SK-N-SH treated with all-trans-retinoic acid at 6 μM for 48 hours (cell line): ENCODE data around the gene C11orf86.

Experiments
- ATAC-seq: fragments of 200-7000 bp; cut with Tn5 transposase; 3 replicates; pipeline ENCODE4 v1.9.1; 2020; ENCODE audit warnings: mild to moderate bottlenecking, moderate library complexity
- ARNTL ChIP-seq: fragments of 450-650 bp; formaldehyde crosslinking; IDR thresholded peaks from 2 replicates; pipeline ENCODE4 v1.5.0; 2020; ENCODE audit warnings: low read depth, mild to moderate bottlenecking, moderate library complexity, borderline replicate concordance
- BACH2 ChIP-seq: fragments of 250-450 bp; sonication (Bioruptor Pico); IDR thresholded peaks from 2 replicates; pipeline ENCODE4 v1.9.0; 2021; ENCODE audit warnings: mild to moderate bottlenecking, borderline replicate concordance
- CREB5 ChIP-seq: fragments of 250-450 bp; sonication (Bioruptor Pico); IDR thresholded peaks from 2 replicates; pipeline ENCODE4 v1.5.1; 2020; ENCODE audit warnings: low read depth, mild to moderate bottlenecking, moderate library complexity
- CSDC2 ChIP-seq: fragments of 250-450 bp; sonication (Bioruptor Pico); IDR thresholded peaks from 2 replicates; pipeline ENCODE4 v1.5.0; 2020; ENCODE audit warnings: mild to moderate bottlenecking, moderate library complexity
- CSRNP3 ChIP-seq: fragments of 250-450 bp; sonication (Bioruptor Pico); IDR thresholded peaks from 2 replicates; pipeline ENCODE4 v1.5.1; 2021; ENCODE audit warnings: mild to moderate bottlenecking, moderate library complexity
- ESRRG ChIP-seq: fragments of 250-450 bp; sonication (Bioruptor Pico); IDR thresholded peaks from 2 replicates; pipeline ENCODE4 v1.6.1; 2021; ENCODE audit warnings: mild to moderate bottlenecking
- GLIS3 ChIP-seq: fragments of 250-450 bp; sonication (Bioruptor Pico); IDR thresholded peaks from 2 replicates; pipeline ENCODE4 v1.5.0; 2020; ENCODE audit warnings: mild to moderate bottlenecking, moderate library complexity
- ISL1 ChIP-seq: fragments of 250-450 bp; sonication (Bioruptor Pico); IDR thresholded peaks from 2 replicates; pipeline ENCODE4 v2.1.2; 2022; ENCODE audit warnings: mild to moderate bottlenecking, moderate library complexity
- OSR1 ChIP-seq: fragments of 250-450 bp; sonication (Bioruptor Pico); IDR thresholded peaks from 2 replicates; pipeline ENCODE4 v1.8.0; 2022; ENCODE audit warnings: moderate library complexity, mild to moderate bottlenecking, inconsistent platforms
- PATZ1 ChIP-seq: fragments of 250-450 bp; sonication (Bioruptor Pico); IDR thresholded peaks from 2 replicates; pipeline ENCODE4 v1.8.0; 2020; ENCODE audit warnings: mild to moderate bottlenecking, moderate library complexity, borderline replicate concordance
- POU6F1 ChIP-seq: fragments of 250-450 bp; sonication (Bioruptor Pico); IDR thresholded peaks from 2 replicates; pipeline ENCODE4 v1.8.0; 2021; ENCODE audit warnings: low read depth, mild to moderate bottlenecking, moderate library complexity, borderline replicate concordance
- PPARA ChIP-seq: fragments of 250-450 bp; sonication (Bioruptor Pico); IDR thresholded peaks from 2 replicates; pipeline ENCODE4 v1.5.0; 2020; ENCODE audit warnings: mild to moderate bottlenecking, borderline replicate concordance
- RARB ChIP-seq: fragments of 250-450 bp; sonication (Bioruptor Pico); IDR thresholded peaks from 2 replicates; pipeline ENCODE4 v1.8.0; 2021; ENCODE audit warnings: mild to moderate bottlenecking, moderate library complexity
- TCF4 ChIP-seq: fragments of 250-450 bp; sonication (Bioruptor Pico); IDR thresholded peaks from 2 replicates; pipeline ENCODE4 v1.8.0; 2021; ENCODE audit warnings: mild to moderate bottlenecking, moderate library complexity, borderline replicate concordance
- TOX ChIP-seq: fragments of 250-450 bp; sonication (Bioruptor Pico); IDR thresholded peaks from 2 replicates; pipeline ENCODE4 v1.8.0; 2021; ENCODE audit warnings: mild to moderate bottlenecking, moderate library complexity, borderline replicate concordance
- ZC3H10 ChIP-seq: fragments of 250-450 bp; sonication (Bioruptor Pico); IDR thresholded peaks from 2 replicates; pipeline ENCODE4 v1.5.1; 2021; ENCODE audit warnings: mild to moderate bottlenecking, moderate library complexity
- ZFP3 ChIP-seq: fragments of 250-450 bp; sonication (Bioruptor Pico); IDR thresholded peaks from 2 replicates; pipeline ENCODE4 v1.5.0; 2020; ENCODE audit warnings: mild to moderate bottlenecking, moderate library complexity
- ZNF565 ChIP-seq: fragments of 450-650 bp; formaldehyde crosslinking; conservative IDR thresholded peaks from 2 replicates; pipeline ENCODE4 v1.5.0; 2020; ENCODE audit warnings: low read depth, mild to moderate bottlenecking, moderate library complexity
- ZNF70 ChIP-seq: fragments of 450-650 bp; formaldehyde crosslinking; IDR thresholded peaks from 2 replicates; pipeline ENCODE4 v1.5.0; 2020; ENCODE audit warnings: mild to moderate bottlenecking, moderate library complexity
- ZNF8 ChIP-seq: fragments of 450-650 bp; formaldehyde crosslinking; IDR thresholded peaks from 2 replicates; pipeline ENCODE4 v1.5.0; 2020; ENCODE audit warnings: mild to moderate bottlenecking, moderate library complexity

The C11orf86 gene

GRCh38 chr11:67022961-67023956 lies 48.2 kb downstream of the C11orf86 start, which contains the start of gene SYT12:
Gene SYT12 (plus strand): TSS chr11:67023134. CDS start chr11:67030145, 7,011 bp downstream.
- ATAC-seq, result peak; percentile 59
- TF ChIP-seq RARB (CRISPR knock-in tag), result no peak
- no peak for TF ChIP-seq OSR1 (CRISPR knock-in tag)
- no peak for TF ChIP-seq ZNF565
- no peak for TF ChIP-seq ZFP3
- TF ChIP-seq GLIS3 (CRISPR knock-in tag), result no peak
- TF ChIP-seq CREB5 (CRISPR knock-in tag), result no peak
- no peak for TF ChIP-seq CSDC2 (CRISPR knock-in tag)
- TF ChIP-seq TOX (CRISPR knock-in tag), result no peak
- TF ChIP-seq BACH2 (CRISPR knock-in tag), result no peak
- no peak for TF ChIP-seq PATZ1 (CRISPR knock-in tag)
- no peak for TF ChIP-seq ESRRG (CRISPR knock-in tag)
- TF ChIP-seq ZNF70 (CRISPR knock-in tag), result no peak
- no peak for TF ChIP-seq ISL1 (CRISPR knock-in tag)
- TF ChIP-seq, all 23 proteins: peak for 0

- TF ChIP-seq ZNF70 (CRISPR knock-in tag) (no peak), BACH2 (CRISPR knock-in tag) (no peak), CREB5 (CRISPR knock-in tag) (no peak), GLIS3 (CRISPR knock-in tag) (no peak), ZC3H10 (CRISPR knock-in tag) (no peak), ZNF8 (CRISPR knock-in tag) (no peak), CSRNP3 (no peak), ZNF565 (no peak), POU6F1 (no peak)
These were observed 48.9 kb downstream of the C11orf86 start for GRCh38 chr11:67023957-67024353.

GRCh38 chr11:67024410-67024809 lies 49.3 kb downstream of the C11orf86 start:
- no peak for ATAC-seq
- no peak for TF ChIP-seq PATZ1 (CRISPR knock-in tag)
- TF ChIP-seq ZNF70 (CRISPR knock-in tag), result no peak
- no peak for TF ChIP-seq OSR1 (CRISPR knock-in tag)
- TF ChIP-seq ZC3H10 (CRISPR knock-in tag), result no peak
- no peak for TF ChIP-seq ISL1 (CRISPR knock-in tag)
- no peak for TF ChIP-seq TCF4 (CRISPR knock-in tag)
- TF ChIP-seq TOX (CRISPR knock-in tag), result no peak
- no peak for TF ChIP-seq CSDC2 (CRISPR knock-in tag)
- no peak for TF ChIP-seq ARNTL (CRISPR knock-in tag)
- no peak for TF ChIP-seq PPARA
- TF ChIP-seq CSRNP3, result no peak
- no peak for TF ChIP-seq POU6F1
- TF ChIP-seq CREB5 (CRISPR knock-in tag), result no peak
- no peak for TF ChIP-seq RARB (CRISPR knock-in tag)
- no peak for TF ChIP-seq ZNF565

More at GRCh38 chr11:67023957-67024353, 48.9 kb downstream of the C11orf86 start:
- no peak; the same call in 2 of the 3 replicates for ATAC-seq
